ENCODE results near the gene DPM3.

DNA sequence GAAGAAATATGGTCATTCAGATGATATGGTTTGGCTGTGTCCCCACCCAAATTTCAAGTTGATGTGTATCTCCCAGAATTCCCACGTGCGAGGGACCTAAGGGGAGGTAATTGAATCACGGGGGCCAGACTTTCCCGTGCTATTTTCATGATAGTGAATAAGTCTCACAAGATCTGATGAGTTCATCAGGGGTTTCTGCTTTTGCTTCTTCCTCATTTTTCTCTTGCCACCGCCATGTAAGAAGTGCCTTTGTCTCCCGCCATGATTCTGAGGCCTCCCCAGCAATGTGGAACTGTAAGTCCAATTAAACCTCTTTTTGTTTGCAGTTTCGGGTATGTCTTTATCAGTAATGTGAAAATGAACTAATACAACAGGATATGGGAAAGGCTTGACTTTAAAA is 1.4 kb upstream of the DPM3 start:
- TF ChIP-seq, protein P1, sequence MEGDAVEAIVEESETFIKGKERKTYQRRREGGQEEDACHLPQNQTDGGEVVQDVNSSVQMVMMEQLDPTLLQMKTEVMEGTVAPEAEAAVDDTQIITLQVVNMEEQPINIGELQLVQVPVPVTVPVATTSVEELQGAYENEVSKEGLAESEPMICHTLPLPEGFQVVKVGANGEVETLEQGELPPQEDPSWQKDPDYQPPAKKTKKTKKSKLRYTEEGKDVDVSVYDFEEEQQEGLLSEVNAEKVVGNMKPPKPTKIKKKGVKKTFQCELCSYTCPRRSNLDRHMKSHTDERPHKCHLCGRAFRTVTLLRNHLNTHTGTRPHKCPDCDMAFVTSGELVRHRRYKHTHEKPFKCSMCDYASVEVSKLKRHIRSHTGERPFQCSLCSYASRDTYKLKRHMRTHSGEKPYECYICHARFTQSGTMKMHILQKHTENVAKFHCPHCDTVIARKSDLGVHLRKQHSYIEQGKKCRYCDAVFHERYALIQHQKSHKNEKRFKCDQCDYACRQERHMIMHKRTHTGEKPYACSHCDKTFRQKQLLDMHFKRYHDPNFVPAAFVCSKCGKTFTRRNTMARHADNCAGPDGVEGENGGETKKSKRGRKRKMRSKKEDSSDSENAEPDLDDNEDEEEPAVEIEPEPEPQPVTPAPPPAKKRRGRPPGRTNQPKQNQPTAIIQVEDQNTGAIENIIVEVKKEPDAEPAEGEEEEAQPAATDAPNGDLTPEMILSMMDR (conservative IDR thresholded peaks at IDR 0.05 in 1 of 2, IDR thresholded peaks at IDR 0.05 in 1 of 2; ENCODE audit: extremely low read depth in 1 of 2, insufficient read depth in 1 of 2, low read depth in 1 of 2, low read length in 2 of 2): no peak
- TF ChIP-seq EZH2 (IDR thresholded peaks at IDR 0.05; ENCODE audit: borderline replicate concordance, low read length): no peak
